ENCODE data around the gene NEK6.

NEK6 gene

GRCh38 chr9:124315882-124316281 lies 58.1 kb downstream of the NEK6 start:
- H3K4me3 ChIP-seq (ENCODE audit: low read length) = no peak overlapping the region
- DNase-seq (ENCODE audit: low read depth) = no peak
- no peak for TF ChIP-seq CTCF (conservative IDR thresholded peaks at IDR 0.05; ENCODE audit: low read depth, low read length)

GRCh38 chr9:124320062-124320973 lies 62.6 kb downstream of the NEK6 start:
- no peak overlapping the region for H3K4me3 ChIP-seq (ENCODE audit: low read length)
- no peak for DNase-seq (ENCODE audit: low read depth)
- peak; percentile 96 for TF ChIP-seq CTCF (conservative IDR thresholded peaks at IDR 0.05; ENCODE audit: low read depth, low read length)

- H3K4me3 ChIP-seq (ENCODE audit: low read length) = no peak overlapping the region
- no peak for TF ChIP-seq CTCF (conservative IDR thresholded peaks at IDR 0.05; ENCODE audit: low read depth, low read length)
- DNase-seq (ENCODE audit: low read depth) = no peak
These were observed 63.7 kb downstream of the NEK6 start for GRCh38 chr9:124321416-124321815.

- TF ChIP-seq CTCF (conservative IDR thresholded peaks at IDR 0.05; ENCODE audit: low read depth, low read length) = no peak
- no peak for DNase-seq (ENCODE audit: low read depth)
- no peak overlapping the region for H3K4me3 ChIP-seq (ENCODE audit: low read length)
These were observed 64.2 kb downstream of the NEK6 start for GRCh38 chr9:124321935-124322334.

- DNase-seq (ENCODE audit: low read depth) = no peak
- no peak overlapping the region for H3K4me3 ChIP-seq (ENCODE audit: low read length)
- no peak for TF ChIP-seq CTCF (conservative IDR thresholded peaks at IDR 0.05; ENCODE audit: low read depth, low read length)
These were observed 65.1 kb downstream of the NEK6 start for GRCh38 chr9:124322618-124323432.

GRCh38 chr9:124323904-124324303 lies 66.2 kb downstream of the NEK6 start:
- no peak overlapping the region for H3K4me3 ChIP-seq (ENCODE audit: low read length)
- DNase-seq (ENCODE audit: low read depth) = no peak
- no peak for TF ChIP-seq CTCF (conservative IDR thresholded peaks at IDR 0.05; ENCODE audit: low read depth, low read length)

Measured in retinal pigment epithelial cell (primary cell).